HFF-Myc (cell line): ENCODE measurements around the gene DCAF10.
"Not testable (repeated sequence)": the region's sequence is repeated elsewhere in the genome, so short reads cannot be mapped to it uniquely, and the experiment has no call there.

ENCODE experiments used
- DNase-seq: peaks from one replicate; pipeline ENCODE4 v3.0.0-alpha.2; 2011; ENCODE audit warnings: low read depth; ENCODE audit errors: extremely low read depth
- H3K4me3 ChIP-seq: replicated peaks from 2 replicates; pipeline ENCODE4 v1.5.1; 2011; ENCODE audit warnings: low read depth, mild to moderate bottlenecking, control low read depth, low read length
- CTCF ChIP-seq: IDR thresholded peaks from 2 replicates; pipeline ENCODE4 v1.5.1; 2012; ENCODE audit warnings: mild to moderate bottlenecking, low read depth, low read length, control low read depth; ENCODE audit errors: missing control alignments

DCAF10 gene

GRCh38 chr9:37811906-37812476 lies 11.4 kb downstream of the DCAF10 start:
- no peak for TF ChIP-seq CTCF
- no peak for DNase-seq
- H3K4me3 ChIP-seq: no peak overlapping the region

- no peak overlapping the region for H3K4me3 ChIP-seq
- no peak for TF ChIP-seq CTCF
- no peak for DNase-seq
Observed at GRCh38 chr9:37812773-37813379, 12.3 kb downstream of the DCAF10 start.

- H3K4me3 ChIP-seq: no peak overlapping the region
- no peak for DNase-seq
- no peak for TF ChIP-seq CTCF
Observed at GRCh38 chr9:37818849-37819248, 18.3 kb downstream of the DCAF10 start.

- no peak for DNase-seq
- H3K4me3 ChIP-seq: no peak overlapping the region
- TF ChIP-seq CTCF: no peak
Observed at GRCh38 chr9:37820142-37820541, 19.5 kb downstream of the DCAF10 start.

GRCh38 chr9:37825174-37825573 lies 24.6 kb downstream of the DCAF10 start:
- H3K4me3 ChIP-seq, DNase-seq: not testable (repeated sequence)

GRCh38 chr9:37827483-37828165 lies 27.0 kb downstream of the DCAF10 start:
- TF ChIP-seq CTCF: no peak
- DNase-seq: no peak
- no peak overlapping the region for H3K4me3 ChIP-seq

GRCh38 chr9:37835821-37836220 lies 35.2 kb downstream of the DCAF10 start:
- no peak for DNase-seq
- H3K4me3 ChIP-seq: no peak overlapping the region
- TF ChIP-seq CTCF: no peak
